Measurements from ENCODE around the gene HSPB7.
"Not testable (repeated sequence)": the region's sequence is repeated elsewhere in the genome, so short reads cannot be mapped to it uniquely, and the experiment has no call there.

GRCh38 chr1:16029003-16029268 lies 11.1 kb upstream of the HSPB7 start:
- not testable (repeated sequence) for TF ChIP-seq POLR2A (IDR thresholded peaks at IDR 0.05; ENCODE audit: low read length); GATA1 (IDR thresholded peaks at IDR 0.05; ENCODE audit: low read depth, low read length)
